ENCODE data around the gene AMDHD2.
"Not testable (repeated sequence)": the region's sequence is repeated elsewhere in the genome, so short reads cannot be mapped to it uniquely, and the experiment has no call there.

AMDHD2 gene

DNA sequence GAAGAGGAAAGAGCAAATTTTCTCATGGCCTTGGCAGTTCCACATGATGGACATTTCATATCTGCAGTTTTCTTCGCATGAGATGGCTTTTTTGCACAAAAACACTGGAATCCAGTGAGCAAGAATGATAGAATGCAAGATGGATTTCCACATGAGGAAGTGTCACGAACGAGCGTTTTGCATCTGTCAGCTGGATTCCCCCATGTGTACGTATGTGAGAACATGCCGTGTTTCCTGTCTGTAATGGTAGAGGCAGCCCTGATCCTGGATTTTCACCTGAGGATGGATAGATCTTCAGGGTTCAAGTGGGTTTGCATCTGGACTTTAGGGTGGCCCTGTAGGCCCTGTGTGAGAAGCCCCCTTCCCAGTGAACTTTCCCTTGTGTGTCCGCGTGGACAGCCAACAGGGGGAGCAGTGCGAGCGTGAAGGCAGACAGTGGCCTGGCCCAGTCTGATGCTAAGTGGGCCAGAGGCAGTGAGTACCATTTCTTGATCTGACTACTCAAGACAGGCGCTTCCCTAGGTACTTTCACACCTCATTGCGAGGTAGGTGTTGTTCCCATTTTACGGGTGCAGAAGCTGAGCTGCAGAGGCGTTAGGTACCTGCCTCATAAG, 19.8 kb downstream of the AMDHD2 start:
- H3K4me3 ChIP-seq (ENCODE audit: low read depth, low read length), result not testable (repeated sequence)
- TF ChIP-seq, protein P1, sequence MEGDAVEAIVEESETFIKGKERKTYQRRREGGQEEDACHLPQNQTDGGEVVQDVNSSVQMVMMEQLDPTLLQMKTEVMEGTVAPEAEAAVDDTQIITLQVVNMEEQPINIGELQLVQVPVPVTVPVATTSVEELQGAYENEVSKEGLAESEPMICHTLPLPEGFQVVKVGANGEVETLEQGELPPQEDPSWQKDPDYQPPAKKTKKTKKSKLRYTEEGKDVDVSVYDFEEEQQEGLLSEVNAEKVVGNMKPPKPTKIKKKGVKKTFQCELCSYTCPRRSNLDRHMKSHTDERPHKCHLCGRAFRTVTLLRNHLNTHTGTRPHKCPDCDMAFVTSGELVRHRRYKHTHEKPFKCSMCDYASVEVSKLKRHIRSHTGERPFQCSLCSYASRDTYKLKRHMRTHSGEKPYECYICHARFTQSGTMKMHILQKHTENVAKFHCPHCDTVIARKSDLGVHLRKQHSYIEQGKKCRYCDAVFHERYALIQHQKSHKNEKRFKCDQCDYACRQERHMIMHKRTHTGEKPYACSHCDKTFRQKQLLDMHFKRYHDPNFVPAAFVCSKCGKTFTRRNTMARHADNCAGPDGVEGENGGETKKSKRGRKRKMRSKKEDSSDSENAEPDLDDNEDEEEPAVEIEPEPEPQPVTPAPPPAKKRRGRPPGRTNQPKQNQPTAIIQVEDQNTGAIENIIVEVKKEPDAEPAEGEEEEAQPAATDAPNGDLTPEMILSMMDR (IDR thresholded peaks at IDR 0.05; ENCODE audit: insufficient read depth, low read depth, low read length, missing control alignments), result peak; percentile 43
- DNase-seq (ENCODE audit: low read depth), result peak; percentile 63

DNA sequence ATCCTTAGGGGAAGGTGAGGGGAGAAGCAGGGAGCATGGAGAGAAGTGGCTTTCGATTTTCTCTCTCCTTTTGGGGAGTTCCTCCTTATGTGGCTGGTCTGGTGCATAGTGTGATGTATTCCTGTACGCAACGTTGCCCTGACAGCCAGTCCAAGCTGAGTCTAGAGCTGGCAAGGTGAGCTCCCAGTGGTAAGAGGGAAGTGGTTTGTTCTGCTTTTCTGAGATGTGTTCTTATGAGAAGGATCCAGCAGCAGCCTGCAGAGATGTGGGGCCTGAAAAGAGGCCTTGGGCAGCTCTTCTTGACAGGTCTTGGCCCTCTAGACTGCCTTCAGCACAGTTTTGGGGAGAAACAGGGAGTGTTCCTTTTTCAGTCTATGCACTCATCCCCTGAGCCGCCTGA, 20.7 kb downstream of the AMDHD2 start:
- not testable (repeated sequence) for DNase-seq (ENCODE audit: low read depth); H3K4me3 ChIP-seq (ENCODE audit: low read depth, low read length)

DNA sequence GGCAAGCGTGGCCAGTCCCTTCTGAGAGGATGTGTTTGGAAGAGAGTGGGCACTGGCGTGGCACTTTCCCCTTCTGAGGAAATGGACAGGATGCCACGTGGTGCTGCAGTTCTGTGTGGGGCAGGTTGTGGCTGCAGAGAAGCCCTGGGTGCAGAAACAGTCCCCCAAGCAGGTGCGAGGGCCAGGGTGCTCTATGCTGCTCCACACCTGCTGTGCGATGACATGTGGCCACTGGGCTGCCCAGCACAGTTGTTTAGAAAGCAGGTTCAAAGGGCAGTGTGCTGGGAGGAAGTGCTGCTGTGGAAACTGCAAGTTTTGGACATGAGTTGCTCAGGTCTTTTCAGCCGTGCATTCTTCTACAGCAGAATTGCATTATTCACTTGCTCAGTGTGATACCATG, 21.2 kb downstream of the AMDHD2 start:
- not testable (repeated sequence) for H3K4me3 ChIP-seq (ENCODE audit: low read depth, low read length); DNase-seq (ENCODE audit: low read depth)

DNA sequence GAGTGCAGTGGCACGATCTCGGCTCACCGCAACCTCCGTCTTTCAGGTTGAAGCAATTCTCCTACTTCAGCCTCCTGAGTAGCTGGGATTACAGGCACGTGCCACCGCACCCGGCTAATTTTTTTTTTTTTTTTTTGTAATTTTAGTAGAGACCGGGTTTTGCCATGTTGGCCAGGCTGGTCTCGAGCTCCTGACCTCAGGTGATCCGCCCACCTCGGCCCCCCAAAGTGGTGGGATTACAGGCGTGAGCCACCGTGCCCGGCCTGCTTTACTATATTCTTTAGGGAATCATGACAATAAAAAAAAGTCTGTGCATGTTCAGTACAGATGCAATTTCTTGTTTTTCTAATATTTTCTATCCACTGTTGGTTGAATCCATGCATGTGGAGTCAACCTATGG, 23.6 kb downstream of the AMDHD2 start:
- not testable (repeated sequence) for H3K4me3 ChIP-seq (ENCODE audit: low read depth, low read length); DNase-seq (ENCODE audit: low read depth)

DNA sequence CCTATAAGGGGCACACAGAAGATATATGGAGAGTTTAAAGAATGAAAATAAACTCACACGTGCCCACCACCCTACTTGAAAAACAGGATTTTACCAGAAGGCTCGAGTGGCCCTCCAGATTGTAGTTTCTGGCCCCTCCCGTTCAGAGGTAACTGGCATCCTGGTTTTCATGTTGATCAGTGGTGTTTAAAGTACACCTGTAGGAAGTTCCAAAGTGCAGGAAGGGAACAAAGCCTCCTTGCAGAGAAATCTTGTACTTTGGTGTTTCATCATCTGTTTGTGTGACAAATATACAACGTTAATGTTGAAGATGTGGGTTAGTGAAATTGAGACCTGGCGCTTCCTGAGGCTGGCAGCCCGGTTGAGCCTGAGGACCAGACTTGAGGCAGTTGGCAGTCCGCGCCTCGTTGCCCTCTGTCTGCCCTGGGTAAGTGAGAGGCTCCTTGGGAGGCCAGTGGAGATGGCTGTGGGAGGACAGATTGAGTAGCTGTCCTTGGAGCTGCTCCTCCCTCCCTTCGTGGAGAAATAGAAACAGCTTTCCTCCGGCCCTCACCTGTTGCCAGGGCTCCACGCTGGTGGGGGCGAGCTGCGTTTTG, 30.2 kb downstream of the AMDHD2 start:
- not testable (repeated sequence) for DNase-seq (ENCODE audit: low read depth); H3K4me3 ChIP-seq (ENCODE audit: low read depth, low read length)

DNA sequence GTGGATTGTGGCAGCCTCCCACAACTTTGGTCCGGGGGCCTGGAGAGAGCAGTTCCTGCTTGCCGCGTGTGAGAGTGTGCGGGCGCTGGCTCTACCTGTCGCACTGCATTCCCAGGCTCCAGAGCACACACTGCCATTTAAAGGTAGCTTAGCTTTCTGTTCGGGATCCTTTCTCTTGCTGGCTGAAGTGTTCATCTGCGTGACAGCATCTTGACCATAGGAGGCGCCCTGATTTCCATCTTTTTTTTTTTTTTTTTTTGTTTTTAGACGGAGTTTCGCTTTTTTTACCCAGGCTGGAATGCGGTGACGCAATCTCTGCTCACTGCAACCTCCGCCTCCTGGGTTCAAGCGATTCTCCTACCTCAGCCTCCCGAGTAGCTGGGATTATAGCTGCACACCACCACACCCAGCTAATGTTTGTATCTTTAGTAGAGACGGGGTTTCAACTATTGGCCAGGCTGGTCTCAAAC, 31.3 kb downstream of the AMDHD2 start:
- DNase-seq (ENCODE audit: low read depth); H3K4me3 ChIP-seq (ENCODE audit: low read depth, low read length): not testable (repeated sequence)

DNA sequence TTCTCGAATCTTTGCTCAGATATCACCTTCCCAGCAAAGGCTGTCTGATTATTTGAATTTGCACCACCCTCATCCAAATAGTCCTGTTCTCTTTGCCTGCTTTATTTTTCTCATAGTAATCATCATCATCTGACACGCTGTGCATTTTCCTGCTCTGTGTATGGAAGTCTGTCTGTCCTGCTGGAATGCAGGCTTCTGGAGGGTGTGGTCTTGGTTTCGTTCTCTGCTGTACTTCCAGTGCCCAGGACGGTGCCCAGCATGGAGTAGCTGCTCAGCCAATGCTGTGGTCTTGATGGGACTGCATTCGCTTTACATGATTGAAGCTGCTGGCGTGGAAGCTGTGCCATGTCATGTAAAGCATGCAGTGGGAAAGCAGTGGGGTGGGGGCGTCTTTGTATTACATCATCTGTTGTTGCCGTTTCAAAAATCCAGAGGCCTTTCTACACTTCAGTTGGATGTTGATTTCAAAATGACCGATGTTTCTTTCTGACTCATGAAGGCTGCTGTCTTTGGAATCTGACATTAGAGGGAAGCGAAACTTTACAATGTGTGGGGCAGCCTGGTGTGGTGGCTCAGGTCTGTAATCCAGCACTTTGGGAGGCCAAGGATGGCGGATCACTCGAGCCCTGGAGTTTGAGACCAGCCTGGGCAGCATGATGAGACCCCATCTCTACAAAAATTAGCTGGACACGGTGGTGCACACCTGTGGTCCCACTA, 34.7 kb downstream of the AMDHD2 start:
- not testable (repeated sequence) for DNase-seq (ENCODE audit: low read depth); H3K4me3 ChIP-seq (ENCODE audit: low read depth, low read length)

DNA sequence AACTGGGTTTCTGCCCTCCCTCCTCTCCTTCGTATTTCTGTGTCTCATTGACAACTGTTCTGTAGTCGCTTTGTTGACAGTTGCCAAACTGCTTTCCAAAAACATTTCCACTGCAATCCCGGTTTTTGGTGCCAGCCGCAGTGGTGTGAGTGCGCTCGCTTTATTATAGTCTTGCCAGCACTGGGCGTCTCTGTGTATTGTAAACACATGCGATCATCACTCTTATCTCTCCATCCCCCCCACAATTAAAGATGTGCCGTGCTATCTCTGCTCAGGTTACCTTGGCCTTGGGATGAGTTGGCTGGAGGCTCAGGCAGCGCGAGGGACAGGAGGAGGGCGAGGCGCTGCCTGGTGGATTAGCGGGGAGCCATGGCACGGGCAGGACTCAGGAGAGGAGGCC, 37.0 kb downstream of the AMDHD2 start:
- not testable (repeated sequence) for H3K4me3 ChIP-seq (ENCODE audit: low read depth, low read length); DNase-seq (ENCODE audit: low read depth)

DNA sequence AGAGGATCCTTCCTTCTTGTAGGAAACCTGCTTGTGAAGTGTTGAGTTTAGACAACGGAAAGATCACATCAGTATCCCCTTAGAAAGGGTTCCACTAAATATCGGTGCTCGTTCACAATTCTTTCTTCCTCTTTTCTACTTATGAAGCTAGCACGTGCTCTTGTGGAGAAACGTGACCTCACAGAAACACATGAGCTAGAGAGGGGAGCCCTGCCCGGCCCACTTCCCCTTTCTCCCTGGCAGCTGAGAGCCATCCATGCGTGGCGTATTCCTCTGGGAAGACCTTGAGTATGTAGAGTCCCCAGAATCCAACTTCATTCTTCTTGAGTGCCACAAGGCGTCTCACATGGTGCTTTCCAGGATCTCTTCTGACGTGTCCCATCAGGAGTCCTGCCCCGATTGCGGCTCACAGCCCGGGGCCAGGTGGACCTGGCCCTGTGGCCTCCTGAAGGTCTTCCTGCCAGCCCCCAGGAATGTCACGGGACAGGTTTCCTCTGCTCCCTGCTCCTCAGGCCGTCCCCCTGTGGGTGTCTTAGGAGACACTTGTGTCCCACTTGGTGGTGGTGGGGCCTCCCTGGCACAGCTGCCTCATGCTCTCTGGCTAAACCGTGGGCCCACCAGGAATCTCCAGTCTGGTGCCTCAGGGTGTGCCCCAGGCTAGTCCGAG, 40.1 kb downstream of the AMDHD2 start:
- not testable (repeated sequence) for DNase-seq (ENCODE audit: low read depth); H3K4me3 ChIP-seq (ENCODE audit: low read depth, low read length)

DNA sequence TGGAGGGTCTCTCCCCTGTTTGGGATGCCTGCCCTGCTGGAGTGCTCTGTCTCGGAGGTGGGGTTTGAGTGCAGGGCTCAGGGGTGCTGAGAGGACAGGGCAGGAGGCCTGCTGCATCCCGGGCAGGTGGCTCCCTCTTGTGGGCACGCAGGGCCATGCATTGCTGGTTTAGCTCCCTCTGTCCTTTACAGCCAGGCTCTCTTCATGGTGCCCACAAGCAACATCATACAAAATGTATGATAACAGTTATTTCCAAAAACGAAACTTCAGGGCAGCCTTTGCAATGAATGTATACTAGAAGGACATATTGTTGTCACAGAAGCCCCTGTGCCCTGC, 40.6 kb downstream of the AMDHD2 start:
- DNase-seq (ENCODE audit: low read depth); H3K4me3 ChIP-seq (ENCODE audit: low read depth, low read length): not testable (repeated sequence)
- TF ChIP-seq, protein P1 (IDR thresholded peaks at IDR 0.05; ENCODE audit: insufficient read depth, low read depth, low read length, missing control alignments), result peak; percentile 32

DNA sequence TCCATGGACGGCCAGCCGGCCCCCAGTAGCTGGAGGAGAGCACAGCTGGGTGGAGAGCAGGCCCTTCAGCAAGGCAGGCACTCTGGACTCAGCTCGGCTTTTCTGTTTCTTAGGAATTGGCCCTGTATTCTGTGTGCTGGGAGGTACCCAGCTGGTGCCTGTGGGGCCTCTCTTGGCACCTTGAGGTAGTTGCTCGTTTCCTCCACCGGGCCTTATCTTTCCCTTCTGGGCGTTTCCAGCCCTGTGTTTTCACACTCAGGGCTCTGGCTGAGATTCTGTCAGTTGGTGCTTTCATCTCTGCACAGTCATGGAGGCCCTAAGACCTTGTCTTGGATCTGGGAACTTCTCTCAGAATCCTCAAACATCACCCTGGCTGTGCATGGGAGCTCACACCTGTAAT, 47.3 kb downstream of the AMDHD2 start:
- not testable (repeated sequence) for H3K4me3 ChIP-seq (ENCODE audit: low read depth, low read length); DNase-seq (ENCODE audit: low read depth)

DNA sequence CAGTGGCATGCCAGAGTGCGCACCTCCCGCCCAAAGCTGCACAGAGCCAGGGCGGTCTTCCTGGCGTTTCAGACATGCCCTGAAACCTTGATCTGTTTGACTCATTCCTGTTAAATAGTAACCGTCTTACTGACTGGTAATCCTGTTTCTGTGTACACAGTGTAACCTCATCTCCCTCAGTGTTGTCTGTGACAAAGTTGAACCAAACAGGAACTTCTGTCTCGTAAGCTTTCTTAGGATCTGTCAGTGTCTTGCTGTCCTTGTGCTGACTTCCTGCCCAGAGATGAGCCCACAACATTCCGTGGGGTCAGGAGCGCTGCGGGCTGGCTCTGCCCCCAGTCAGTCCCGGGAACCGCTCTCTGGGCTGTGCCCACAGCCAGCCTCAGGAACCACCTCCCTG, 48.4 kb downstream of the AMDHD2 start:
- not testable (repeated sequence) for DNase-seq (ENCODE audit: low read depth); H3K4me3 ChIP-seq (ENCODE audit: low read depth, low read length)

DNA sequence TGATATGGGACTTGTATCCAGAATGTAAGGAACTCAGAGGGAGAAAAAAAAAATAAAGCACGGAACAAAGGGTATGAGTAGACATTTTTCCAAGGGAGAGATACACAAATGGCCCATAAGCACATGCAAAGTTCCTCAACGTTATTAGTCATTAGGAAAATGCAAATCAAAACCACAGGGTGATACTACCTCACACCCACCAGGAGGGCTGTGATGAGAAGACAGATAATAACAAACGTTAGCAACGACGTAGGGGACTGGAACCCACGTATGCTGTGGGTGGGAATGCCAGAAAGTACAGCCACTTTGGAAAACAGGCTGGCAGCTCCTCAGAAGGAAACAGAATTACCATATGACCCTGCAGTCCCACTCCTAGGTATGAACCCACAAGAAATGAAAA, 52.5 kb downstream of the AMDHD2 start:
- H3K4me3 ChIP-seq (ENCODE audit: low read depth, low read length); DNase-seq (ENCODE audit: low read depth): not testable (repeated sequence)

DNA sequence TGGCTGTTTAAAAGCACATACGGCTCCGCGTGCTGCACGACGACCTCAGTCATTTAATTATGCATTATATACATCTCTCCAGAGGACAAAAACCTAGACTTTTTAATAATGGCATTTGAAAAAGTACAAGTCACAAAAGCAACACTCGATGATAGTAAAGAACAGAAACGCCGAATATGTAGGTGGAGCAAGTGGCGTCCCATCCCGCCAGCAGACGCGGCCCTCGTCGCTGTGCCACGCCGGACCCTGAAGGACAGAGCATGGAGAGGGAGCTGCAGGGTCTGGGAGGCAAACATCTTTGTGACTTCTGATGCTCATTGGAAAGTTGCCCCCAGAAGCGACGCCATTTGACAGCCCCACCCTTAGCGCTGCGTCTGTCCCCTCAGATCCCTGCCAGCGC, 55.7 kb downstream of the AMDHD2 start:
- DNase-seq (ENCODE audit: low read depth); H3K4me3 ChIP-seq (ENCODE audit: low read depth, low read length): not testable (repeated sequence)

DNA sequence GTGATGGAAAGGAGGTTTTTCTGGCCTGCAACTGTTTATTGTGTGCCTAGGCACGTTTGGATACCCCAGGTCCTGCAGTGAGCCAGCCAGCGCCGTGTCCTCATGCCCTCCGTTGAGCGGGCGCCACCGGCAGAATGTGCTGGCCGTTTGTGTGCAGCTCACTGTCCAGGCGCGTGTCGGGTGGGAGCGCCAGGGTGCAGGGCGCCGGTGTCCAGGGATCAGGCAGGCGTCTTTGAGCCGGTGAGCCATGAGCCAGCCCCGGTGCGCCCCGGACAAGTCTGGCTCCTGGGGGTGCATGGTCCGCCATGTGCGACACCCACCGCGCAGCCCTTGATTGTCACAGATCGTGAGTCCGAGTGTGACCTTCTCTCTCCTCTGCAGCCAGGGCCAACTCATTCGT, 56.9 kb downstream of the AMDHD2 start:
- not testable (repeated sequence) for H3K4me3 ChIP-seq (ENCODE audit: low read depth, low read length); DNase-seq (ENCODE audit: low read depth)

DNA sequence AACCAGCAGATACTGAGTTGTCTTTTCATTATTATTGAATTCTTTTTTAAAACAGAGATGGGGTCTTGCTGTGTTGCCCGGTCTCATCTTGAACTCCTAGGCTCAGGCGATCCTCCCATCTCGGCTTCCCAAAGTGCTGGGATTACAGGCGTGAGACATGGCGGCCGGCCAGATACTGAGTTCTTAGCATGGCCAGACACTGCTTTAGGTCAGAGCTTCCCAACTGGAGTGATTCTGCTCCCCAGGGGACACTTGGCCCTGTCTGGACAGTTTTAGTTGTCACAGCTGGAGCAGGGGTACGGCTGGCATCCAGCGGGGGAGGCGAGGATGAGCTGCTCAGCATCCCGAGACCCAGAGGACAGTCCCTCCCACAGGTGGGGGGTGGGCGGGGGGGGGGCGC, 58.7 kb downstream of the AMDHD2 start:
- not testable (repeated sequence) for DNase-seq (ENCODE audit: low read depth); H3K4me3 ChIP-seq (ENCODE audit: low read depth, low read length)

DNA sequence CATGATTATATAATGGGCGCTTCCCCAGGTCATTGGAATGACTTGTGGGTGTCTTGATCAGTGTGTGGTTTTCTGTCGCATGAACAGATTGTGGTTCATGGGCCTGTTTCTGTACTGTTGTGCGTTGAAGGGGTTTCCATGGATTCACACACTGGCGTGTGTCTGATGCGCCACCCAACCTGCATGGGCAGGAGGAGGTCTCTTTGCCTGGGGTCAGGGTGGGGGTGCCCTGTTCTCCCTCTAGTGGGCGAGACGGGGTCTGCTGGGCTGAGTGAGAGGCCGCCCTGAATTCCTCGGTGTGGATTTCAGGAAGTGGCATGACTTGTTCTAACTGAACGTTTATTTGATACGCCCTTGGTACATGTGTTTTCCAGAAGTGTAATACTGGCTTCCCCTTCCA, 60.0 kb downstream of the AMDHD2 start:
- not testable (repeated sequence) for H3K4me3 ChIP-seq (ENCODE audit: low read depth, low read length); DNase-seq (ENCODE audit: low read depth)

All from GM12865 (cell line).